Ectodermal cell (in vitro differentiated cells): ENCODE results near the gene YKT6.
A peak's percentile ranks its signal among the peaks of the same experiment; 100 is the strongest.
"Not testable (repeated sequence)": the region's sequence is repeated elsewhere in the genome, so short reads cannot be mapped to it uniquely, and the experiment has no call there.

Source experiments
- H3K27ac ChIP-seq: 2 replicates; pipeline ENCODE4 v1.7.0; 2013; ENCODE audit warnings: mild to moderate bottlenecking, low read depth, low read length; ENCODE audit not compliant: insufficient read depth, poor library complexity, severe bottlenecking
- H3K27me3 ChIP-seq: 2 replicates; pipeline ENCODE4 v1.7.0; 2013; ENCODE audit warnings: mild to moderate bottlenecking, low read length; ENCODE audit not compliant: insufficient read depth, control insufficient read depth, poor library complexity, severe bottlenecking
- H3K36me3 ChIP-seq: one replicate; pipeline ENCODE4 v1.7.0; 2013; ENCODE audit warnings: low read length; ENCODE audit not compliant: control insufficient read depth, insufficient read depth
- H3K4me1 ChIP-seq: one replicate; pipeline ENCODE4 v1.7.0; 2013; ENCODE audit warnings: low read length; ENCODE audit not compliant: control insufficient read depth, insufficient read depth
- H3K4me3 ChIP-seq: 2 replicates; pipeline ENCODE4 v1.7.0; 2013; ENCODE audit warnings: low read depth, low read length, control low read depth; ENCODE audit not compliant: insufficient read depth
- H3K9me3 ChIP-seq: 2 replicates; pipeline ENCODE4 v1.7.0; 2013; ENCODE audit warnings: mild to moderate bottlenecking, low read length, moderate library complexity; ENCODE audit not compliant: control insufficient read depth
- WGBS, 2 experiments: methylation state at CpG; one replicate each; pipeline ENCODE4 v1.1.7; 2013; ENCODE audit warnings: missing lambda C conversion rate in 2 of 2; 5-methylcytosine and 5-hydroxymethylcytosine counted together

Gene YKT6

GRCh38 chr7:44194069-44194468, 6.7 kb upstream of the YKT6 start:
- WGBS, 2 experiments, result 78 to 81% methylated on average over 2 of the region's 2 CpGs

GRCh38 chr7:44194562-44195145, 6.1 kb upstream of the YKT6 start:
- Histone ChIP-seq H3K36me3 (no peaks in the 10 kb centered on the region), H3K27ac (no peak overlapping the region), H3K27me3 (peaks cover 12% of the 10 kb centered on the region), H3K4me1 (no peaks in the 10 kb centered on the region), H3K9me3 (no peaks in the 10 kb centered on the region), H3K4me3 (no peak overlapping the region)
- WGBS, 2 experiments, result 83% methylated on average over 3 of the region's 3 CpGs

More at GRCh38 chr7:44194069-44194468, 6.7 kb upstream of the YKT6 start:
- Histone ChIP-seq H3K4me3 (no peak overlapping the region), H3K27ac (no peak overlapping the region), H3K4me1 (no peaks in the 10 kb centered on the region), H3K27me3 (peaks cover 12% of the 10 kb centered on the region), H3K9me3 (no peaks in the 10 kb centered on the region), H3K36me3 (no peaks in the 10 kb centered on the region)

- Histone ChIP-seq H3K4me3 (no peak overlapping the region), H3K36me3 (no peaks in the 10 kb centered on the region), H3K9me3 (no peaks in the 10 kb centered on the region), H3K27me3 (peaks cover 12% of the 10 kb centered on the region), H3K27ac (no peak overlapping the region), H3K4me1 (no peaks in the 10 kb centered on the region)
- WGBS, 2 experiments, result 86 to 92% methylated on average over 1 of the region's 1 CpG
Observed at GRCh38 chr7:44195889-44196288, 4.9 kb upstream of the YKT6 start.

- Histone ChIP-seq H3K4me1 (no peaks in the 10 kb centered on the region), H3K27me3 (peaks cover 12% of the 10 kb centered on the region), H3K27ac (no peak overlapping the region), H3K4me3 (no peak overlapping the region), H3K9me3 (no peaks in the 10 kb centered on the region), H3K36me3 (no peaks in the 10 kb centered on the region)
- WGBS, 2 experiments, result 47 to 65% methylated on average over 3 of the region's 3 CpGs
Observed at GRCh38 chr7:44196450-44196872, 4.3 kb upstream of the YKT6 start.

- peaks cover 3% of the 10 kb centered on the region for H3K4me1 ChIP-seq
- no peaks in the 10 kb centered on the region for H3K9me3 ChIP-seq
- no peak overlapping the region for H3K27ac ChIP-seq
- peaks cover 12% of the 10 kb centered on the region for H3K27me3 ChIP-seq
- 88 to 89% methylated on average over 7 of the region's 7 CpGs for WGBS, 2 experiments
- H3K4me3 ChIP-seq, result no peak overlapping the region
- H3K36me3 ChIP-seq, result no peaks in the 10 kb centered on the region
Observed at GRCh38 chr7:44197474-44197873, 3.3 kb upstream of the YKT6 start.

GRCh38 chr7:44200163-44200562, 615 bp upstream of the YKT6 start:
- peaks cover 12% of the 10 kb centered on the region for H3K27me3 ChIP-seq
- WGBS, 2 experiments, result no CpG with 5 or more reads among the region's 3 CpGs
- H3K4me1 ChIP-seq, H3K9me3 ChIP-seq, H3K27ac ChIP-seq, H3K4me3 ChIP-seq, H3K36me3 ChIP-seq: not testable (repeated sequence)

- Histone ChIP-seq H3K4me3 (peak overlapping the region; percentile 96), H3K9me3 (no peaks in the 10 kb centered on the region), H3K27ac (no peak overlapping the region), H3K36me3 (peaks cover 13% of the 10 kb centered on the region), H3K27me3 (peaks cover 12% of the 10 kb centered on the region), H3K4me1 (peaks cover 3% of the 10 kb centered on the region)
- 23 to 25% methylated on average over 8 of the region's 8 CpGs for whole genome bisulfite sequencing, 2 experiments
Observed at GRCh38 chr7:44201813-44202212, 1.0 kb downstream of the YKT6 start.

- H3K9me3 ChIP-seq, result no peaks in the 10 kb centered on the region
- no peaks in the 10 kb centered on the region for H3K27me3 ChIP-seq
- WGBS, 2 experiments, result 95% methylated on average over 5 of the region's 5 CpGs
- H3K4me1 ChIP-seq, result peaks cover 3% of the 10 kb centered on the region
- no peak overlapping the region for H3K27ac ChIP-seq
- H3K4me3 ChIP-seq, result no peak overlapping the region
- H3K36me3 ChIP-seq, result peaks cover 49% of the 10 kb centered on the region
Observed at GRCh38 chr7:44206008-44206407, 5.2 kb downstream of the YKT6 start.

GRCh38 chr7:44208085-44208484, 7.3 kb downstream of the YKT6 start:
- 95 to 97% methylated on average over 7 of the region's 7 CpGs for WGBS, 2 experiments
- H3K36me3 ChIP-seq, result peaks cover 56% of the 10 kb centered on the region
- no peak overlapping the region for H3K27ac ChIP-seq
- H3K27me3 ChIP-seq, result no peaks in the 10 kb centered on the region
- H3K9me3 ChIP-seq, result no peaks in the 10 kb centered on the region
- peaks cover 14% of the 10 kb centered on the region for H3K4me1 ChIP-seq
- no peak overlapping the region for H3K4me3 ChIP-seq

GRCh38 chr7:44210107-44210506, 9.3 kb downstream of the YKT6 start:
- Histone ChIP-seq H3K27ac (no peak overlapping the region), H3K4me1 (peaks cover 14% of the 10 kb centered on the region), H3K27me3 (no peaks in the 10 kb centered on the region), H3K9me3 (no peaks in the 10 kb centered on the region), H3K36me3 (peaks cover 56% of the 10 kb centered on the region), H3K4me3 (no peak overlapping the region)
- WGBS, 2 experiments, result 94 to 96% methylated on average over 5 of the region's 5 CpGs
